Activated gamma-delta T cell treated with Interleukin-2 at 50 U/mL for 16 hours (primary cell): Measurements from ENCODE around the gene ATG4B.

ENCODE experiments used
- DNase-seq: peaks from one replicate; pipeline ENCODE4 v3.0.0-alpha.2; 2020

Gene ATG4B

GRCh38 chr2:241668354-241668753 lies 30.9 kb downstream of the ATG4B start:
- DNase-seq: no peak

- no peak for DNase-seq
Measured at GRCh38 chr2:241668839-241669238, 31.3 kb downstream of the ATG4B start.

GRCh38 chr2:241670333-241671110 lies 33.0 kb downstream of the ATG4B start:
- no peak for DNase-seq

GRCh38 chr2:241671457-241672240 lies 34.2 kb downstream of the ATG4B start:
- no peak for DNase-seq

GRCh38 chr2:241672243-241673188 lies 35.0 kb downstream of the ATG4B start:
- DNase-seq: no peak

- no peak for DNase-seq
Measured at GRCh38 chr2:241673189-241673663, 35.7 kb downstream of the ATG4B start.

- DNase-seq: no peak
Measured at GRCh38 chr2:241673797-241674725, 36.6 kb downstream of the ATG4B start.

GRCh38 chr2:241675885-241676284 lies 38.4 kb downstream of the ATG4B start:
- DNase-seq: no peak

GRCh38 chr2:241676665-241677064 lies 39.2 kb downstream of the ATG4B start:
- DNase-seq: no peak

- no peak for DNase-seq
Measured at GRCh38 chr2:241677392-241677791, 39.9 kb downstream of the ATG4B start.

- DNase-seq: no peak
Measured at GRCh38 chr2:241678307-241678706, 40.8 kb downstream of the ATG4B start.

GRCh38 chr2:241678784-241679540 lies 41.5 kb downstream of the ATG4B start:
- DNase-seq: no peak

GRCh38 chr2:241680044-241680443 lies 42.6 kb downstream of the ATG4B start:
- no peak for DNase-seq

GRCh38 chr2:241680827-241681599 lies 43.5 kb downstream of the ATG4B start:
- DNase-seq: no peak

GRCh38 chr2:241686324-241686649 lies 48.8 kb downstream of the ATG4B start:
- DNase-seq: no peak

GRCh38 chr2:241686650-241687425 lies 49.3 kb downstream of the ATG4B start, which contains the start of gene DTYMK:
TSS of gene DTYMK (minus strand) at chr2:241686815. CDS start at chr2:241686783, 32 bp downstream.
- DNase-seq: peak; percentile 94

GRCh38 chr2:241689306-241689705 lies 51.8 kb downstream of the ATG4B start:
- DNase-seq: peak; percentile 44

GRCh38 chr2:241690202-241690717 lies 52.8 kb downstream of the ATG4B start:
- DNase-seq: no peak

GRCh38 chr2:241692448-241692847 lies 55.0 kb downstream of the ATG4B start:
- no peak for DNase-seq
